GM11168 (cell line): ENCODE measurements around the gene DTD1.

ENCODE experiments used
- in situ Hi-C: fragments of 300-500 bp; cut with MboI; formaldehyde crosslinking; loops from one replicate; pipeline ENCODE4 v1.12.0; 2022; ENCODE audit warnings: low sequenced_read_pairs; ENCODE audit not compliant: unreplicated experiment

Gene DTD1, protein sequence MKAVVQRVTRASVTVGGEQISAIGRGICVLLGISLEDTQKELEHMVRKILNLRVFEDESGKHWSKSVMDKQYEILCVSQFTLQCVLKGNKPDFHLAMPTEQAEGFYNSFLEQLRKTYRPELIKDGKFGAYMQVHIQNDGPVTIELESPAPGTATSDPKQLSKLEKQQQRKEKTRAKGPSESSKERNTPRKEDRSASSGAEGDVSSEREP

DNA sequence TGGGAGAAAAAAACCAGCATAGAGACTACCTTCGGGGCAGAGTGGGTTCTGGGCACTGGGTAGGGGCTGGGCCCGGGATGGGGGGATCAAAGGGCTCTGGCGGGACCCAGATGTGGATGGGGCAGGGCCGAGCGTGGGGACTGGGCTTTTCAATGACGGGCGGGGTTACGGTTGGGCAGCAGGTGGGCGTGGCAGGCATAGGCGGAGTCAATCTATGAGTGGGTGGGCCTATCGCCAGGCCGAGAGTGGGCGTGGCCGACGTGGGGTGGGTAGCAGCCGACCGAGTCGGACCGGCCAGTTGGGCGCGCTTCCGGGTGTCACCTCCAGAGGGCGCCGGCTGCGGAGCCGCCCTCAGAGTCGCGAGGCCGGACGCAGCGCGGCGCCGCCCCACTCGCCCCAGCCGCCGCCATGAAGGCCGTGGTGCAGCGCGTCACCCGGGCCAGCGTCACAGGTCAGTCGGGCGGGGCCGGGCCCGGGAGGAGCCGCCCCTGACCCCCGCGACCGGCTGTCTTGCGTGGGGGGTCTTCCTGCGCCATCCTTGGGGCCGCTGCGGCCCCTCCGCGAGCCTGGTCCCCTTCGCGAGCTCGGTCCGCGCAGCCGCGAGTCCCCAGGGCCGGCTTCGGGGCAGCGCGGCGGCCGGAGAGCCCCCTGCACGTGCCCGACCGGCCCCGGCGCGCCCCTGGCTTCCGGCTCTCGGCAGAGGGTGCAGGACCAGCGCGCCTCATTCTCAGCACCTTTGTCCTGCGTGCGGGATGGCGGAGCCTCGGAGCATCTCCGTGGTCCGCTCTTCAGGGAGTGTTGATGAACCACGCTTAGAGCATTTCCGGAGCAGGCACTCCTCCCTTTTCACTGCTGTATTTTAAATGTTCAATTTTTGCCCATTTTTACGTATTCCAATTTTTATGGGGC, at the start of gene DTD1:
Gene DTD1 (plus strand): TSS at position 390 of the 909 bp plus-strand sequence. CDS start 19 bp downstream, at position 409.
- in situ Hi-C loops: no loop called here

DNA sequence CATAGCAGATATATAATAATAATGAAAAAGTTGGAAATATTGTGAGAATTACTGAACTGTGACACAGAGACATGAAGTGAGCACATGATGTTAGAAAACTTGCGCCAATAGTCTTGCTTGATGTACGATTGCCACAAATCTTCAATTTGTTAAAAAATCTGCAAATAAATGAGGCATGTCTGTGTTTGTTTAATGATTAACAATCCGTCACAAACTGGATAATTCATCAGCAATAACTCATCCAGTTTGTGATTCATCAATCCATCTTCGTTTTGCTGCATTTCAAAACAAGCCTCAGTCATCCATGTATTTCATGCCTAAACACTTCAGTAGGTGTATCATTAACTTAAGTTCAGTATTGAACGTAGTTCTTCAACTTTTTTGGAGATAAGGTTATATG, 46.1 kb upstream of the DTD1 start:
- in situ Hi-C loops: no loop called here

DNA sequence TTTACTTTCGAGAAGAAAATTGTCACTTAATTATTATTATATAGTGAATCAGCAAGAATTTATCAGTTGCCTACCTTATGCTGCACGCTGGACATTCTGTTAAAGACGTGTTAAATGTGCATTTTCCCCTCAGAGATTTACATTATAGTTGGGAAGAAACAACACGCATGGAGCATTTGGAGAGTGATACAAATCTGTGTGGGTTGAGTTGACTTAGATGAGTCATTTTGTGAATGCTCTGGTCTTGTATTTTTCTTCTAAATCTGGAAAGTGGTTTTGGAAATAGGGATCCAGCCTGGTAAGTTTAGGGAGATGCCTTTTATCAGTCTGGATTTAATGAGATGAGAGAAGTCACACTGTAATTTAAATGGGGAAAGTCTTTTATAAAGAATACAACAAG, 44.6 kb upstream of the DTD1 start:
- in situ Hi-C loops: no loop called here

DNA sequence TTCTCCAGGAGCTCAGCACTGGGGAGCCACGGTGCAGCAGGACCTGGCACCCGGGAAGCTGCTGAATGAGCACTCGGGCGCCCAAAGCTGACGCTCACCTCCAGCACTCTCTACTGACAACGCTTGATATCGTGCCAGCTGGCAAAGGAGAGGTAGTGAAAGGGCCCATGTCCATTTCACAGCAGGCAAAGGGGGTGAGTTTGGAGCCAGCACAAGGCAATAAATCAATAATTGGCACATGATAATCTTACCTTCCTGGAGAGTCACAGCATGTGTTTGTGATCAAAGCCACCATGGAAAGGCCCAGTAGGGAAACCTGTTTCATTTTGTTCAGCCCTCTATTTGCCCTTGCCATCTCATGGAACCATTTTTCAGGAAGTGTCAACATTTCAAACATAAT, 43.9 kb upstream of the DTD1 start:
- in situ Hi-C loops: no loop called here

DNA sequence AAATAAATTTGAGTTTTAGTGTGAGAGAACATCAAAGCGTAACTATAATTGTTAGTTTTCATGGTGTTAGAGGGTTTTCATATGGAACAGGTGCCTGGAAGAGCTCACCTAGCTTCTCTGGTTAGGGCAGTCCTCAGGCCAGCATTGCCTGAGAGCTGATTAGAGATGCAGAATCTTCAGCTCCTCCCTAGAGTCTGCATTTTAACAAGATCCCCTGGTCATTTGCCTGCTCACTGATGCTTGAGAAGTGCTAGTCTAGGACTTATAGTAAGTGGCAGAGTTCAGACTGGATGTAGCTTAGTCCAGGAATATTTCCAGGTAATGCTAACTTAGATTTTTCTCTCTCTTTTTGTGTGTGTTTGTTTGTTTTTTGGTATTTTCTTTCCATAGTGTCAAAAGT, 42.3 kb upstream of the DTD1 start:
- in situ Hi-C loops: no loop called here

DNA sequence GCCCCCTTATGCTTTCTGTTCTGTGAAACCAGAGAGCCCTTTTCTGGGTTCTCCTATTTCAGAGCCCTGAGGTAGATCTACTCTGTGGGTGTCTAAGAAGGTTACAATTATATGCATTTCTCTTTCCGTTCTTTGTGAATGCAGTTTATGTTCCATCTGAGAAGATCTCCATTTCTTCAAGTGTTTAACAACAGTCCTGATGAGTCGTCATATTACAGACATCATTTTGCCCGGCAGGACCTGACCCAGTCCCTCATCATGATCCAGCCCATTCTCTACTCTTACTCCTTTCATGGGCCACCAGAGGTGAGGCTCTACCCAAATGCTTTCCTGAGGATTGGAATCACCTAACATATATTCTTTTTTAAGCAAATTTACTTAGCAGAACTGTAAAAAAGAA, 39.4 kb upstream of the DTD1 start:
- in situ Hi-C loops: no loop called here

DNA sequence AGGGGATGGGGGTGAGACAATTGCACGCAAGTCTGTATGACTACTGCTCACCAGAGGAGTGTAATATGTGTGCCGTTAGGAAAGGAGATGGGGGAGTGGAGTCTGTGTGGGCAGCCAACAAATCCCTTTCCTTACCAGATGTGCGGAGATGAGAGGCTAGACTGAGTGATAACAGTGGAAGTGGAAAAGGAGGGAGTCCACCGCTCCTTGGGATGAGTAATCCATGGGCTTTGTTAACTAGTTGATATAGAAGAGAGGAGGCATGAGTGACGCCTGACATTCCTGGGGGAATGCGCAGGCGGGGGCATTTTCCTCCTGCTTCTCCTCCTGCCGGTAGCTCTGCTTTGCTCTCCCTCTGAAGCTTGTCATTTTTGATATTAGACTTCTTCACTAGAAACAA, 34.1 kb upstream of the DTD1 start:
- in situ Hi-C loops: no loop called here

DNA sequence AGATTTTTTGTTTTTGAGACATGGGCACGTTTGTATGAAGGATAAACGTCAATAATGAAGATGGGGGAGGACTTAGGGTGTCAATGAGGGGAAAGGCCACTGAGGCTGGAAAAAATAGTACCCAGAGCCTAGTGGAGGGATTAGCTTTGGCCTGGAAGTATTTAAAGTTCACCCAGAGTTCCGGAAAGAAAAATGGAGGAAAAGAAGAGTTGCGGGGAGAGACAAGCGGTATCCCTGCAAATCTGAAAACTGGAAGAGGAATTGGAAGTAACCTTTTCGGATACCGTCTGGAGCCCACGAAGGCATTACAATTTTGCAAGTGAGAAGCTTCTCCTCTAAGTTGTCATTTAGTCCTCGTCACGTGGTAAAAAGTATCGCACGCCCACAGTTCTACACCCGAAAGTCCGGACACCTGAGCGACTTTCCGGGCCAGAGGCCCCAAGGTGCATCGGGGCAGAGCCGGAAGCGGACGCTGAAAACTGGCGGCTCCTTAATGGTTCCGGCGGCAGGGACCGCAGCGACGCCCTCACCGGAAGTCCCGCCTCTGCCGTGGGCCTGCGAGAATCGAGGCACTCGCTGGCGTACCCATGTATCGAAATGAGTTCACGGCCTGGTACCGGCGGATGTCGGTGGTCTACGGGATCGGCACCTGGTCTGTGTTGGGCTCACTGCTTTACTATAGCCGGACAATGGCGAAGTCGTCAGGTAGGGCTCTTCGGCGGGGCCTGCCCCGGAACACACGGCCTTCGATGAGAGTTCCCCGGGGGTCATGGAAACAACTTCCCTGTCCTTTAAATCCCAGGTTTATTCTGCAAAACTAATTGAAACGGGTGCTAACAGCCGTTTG, 20.7 kb upstream of the DTD1 start, which contains the start of gene SMIM26:
Gene SMIM26 (plus strand): TSS at position 541 of the 847 bp plus-strand sequence. CDS start 47 bp downstream, at position 588.
- in situ Hi-C loops: no loop called here

DNA sequence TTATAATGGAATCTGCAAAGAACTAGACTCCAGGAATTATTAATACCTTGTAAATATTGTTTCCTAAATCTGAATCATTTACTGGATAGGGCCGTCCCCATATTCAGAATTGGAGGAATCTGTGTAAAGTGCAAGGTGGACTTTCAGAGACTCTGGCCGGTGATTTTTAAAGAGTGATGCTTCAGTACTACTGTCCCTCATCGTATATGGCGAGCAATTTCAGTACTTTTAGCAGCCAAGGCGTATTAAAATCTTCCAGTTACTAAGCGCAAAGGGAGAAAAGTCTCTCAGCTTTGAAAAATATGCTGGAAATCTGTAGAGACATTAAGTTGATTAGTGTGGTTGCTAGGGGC, 20.1 kb upstream of the DTD1 start:
- in situ Hi-C loops: no loop called here

DNA sequence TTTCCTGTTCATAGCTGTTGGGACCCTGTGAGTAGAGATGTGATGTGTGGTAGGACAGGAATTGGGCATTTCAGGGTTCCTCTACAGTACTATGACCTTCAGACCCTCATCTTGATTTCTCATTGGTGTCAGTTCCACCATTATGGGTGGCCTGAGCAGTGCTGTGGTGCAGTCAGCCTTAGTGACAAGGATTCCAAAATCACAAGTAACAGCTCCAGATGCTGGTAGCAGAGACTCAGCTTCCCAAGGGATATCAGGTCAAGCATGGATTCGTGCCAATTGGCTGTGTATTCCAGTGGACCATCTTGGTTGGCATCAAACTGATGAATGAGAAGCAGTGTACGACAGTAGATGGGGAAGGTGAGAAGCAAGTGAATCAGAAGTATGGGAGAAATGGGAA, 16.8 kb upstream of the DTD1 start:
- in situ Hi-C loops: no loop called here

DNA sequence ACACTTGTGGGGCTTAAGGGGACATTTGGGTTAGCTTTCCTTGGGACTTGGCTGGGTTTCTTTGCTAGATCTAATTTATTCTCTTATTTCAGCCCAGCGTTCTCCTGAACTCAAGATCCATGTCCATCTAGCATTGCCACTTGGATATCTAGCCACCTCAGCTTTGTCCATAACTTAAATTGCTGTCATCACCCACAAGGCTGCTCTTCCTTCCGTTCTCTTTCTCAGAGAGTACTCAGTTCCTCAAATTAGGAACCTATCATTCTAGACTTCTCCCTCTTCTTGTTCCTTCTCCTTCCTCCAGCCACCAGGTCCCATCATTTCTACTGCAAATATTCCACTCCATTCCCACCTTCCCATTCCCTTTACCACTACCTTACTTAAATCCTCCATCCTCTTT, 16.3 kb upstream of the DTD1 start:
- in situ Hi-C loops: no loop called here

DNA sequence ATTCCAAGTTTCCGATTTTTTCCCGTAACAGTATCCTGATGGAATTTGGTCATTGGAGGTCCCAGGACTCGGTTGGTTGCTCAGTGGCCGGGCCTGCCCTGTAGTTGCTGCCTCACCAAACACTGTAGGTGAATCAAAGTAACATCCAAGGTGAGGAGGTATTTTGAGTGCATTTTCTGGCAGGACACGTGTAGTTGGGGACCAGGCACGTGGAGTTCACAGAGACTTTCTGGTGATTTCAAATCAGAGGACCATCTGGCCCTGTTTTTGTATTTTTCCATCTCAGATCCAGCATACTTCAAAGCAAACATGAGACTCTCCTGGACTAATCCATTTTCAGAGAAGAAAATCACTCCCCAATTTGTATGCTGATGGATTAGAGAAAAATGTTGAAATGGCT, 9.9 kb upstream of the DTD1 start:
- in situ Hi-C loops: no loop called here

DNA sequence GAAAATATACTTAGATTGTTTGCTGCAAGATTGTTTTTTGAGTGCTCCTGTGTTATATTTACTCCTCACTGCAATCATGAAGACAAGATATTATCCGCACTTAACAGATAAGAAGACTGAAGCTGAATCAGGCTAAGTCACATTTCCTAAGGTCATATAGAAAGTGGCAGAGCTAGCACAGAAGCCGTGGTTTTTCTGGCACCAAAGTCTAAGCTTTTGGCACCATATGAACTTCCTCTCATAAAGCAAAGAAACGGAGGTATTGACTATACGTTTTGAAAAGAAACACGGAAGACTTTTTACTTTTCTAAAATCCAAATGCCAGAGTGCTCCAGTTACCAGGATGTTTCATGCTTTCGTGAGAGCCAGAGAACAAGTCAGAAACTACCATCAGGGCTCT, 9.3 kb upstream of the DTD1 start:
- in situ Hi-C loops: no loop called here

DNA sequence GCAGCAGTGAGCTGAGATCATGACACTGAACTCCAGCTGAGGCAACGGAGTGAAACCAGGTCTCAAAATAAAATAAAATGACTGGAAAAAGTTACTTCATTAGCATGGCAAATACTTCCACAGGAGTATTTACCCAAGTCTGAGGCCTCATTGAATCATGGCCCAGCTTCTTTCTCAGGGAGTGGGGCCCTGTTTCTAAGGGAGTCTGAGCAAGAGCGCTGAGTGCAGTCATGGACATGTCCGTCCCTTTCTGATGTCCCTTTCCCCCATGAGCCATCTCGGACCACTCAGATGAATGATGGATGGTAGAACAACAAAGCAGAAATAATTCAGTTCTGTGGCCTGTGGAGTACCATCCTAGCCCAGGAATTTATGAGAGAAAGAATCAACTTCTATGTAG, 7.8 kb upstream of the DTD1 start:
- in situ Hi-C loops: no loop called here

DNA sequence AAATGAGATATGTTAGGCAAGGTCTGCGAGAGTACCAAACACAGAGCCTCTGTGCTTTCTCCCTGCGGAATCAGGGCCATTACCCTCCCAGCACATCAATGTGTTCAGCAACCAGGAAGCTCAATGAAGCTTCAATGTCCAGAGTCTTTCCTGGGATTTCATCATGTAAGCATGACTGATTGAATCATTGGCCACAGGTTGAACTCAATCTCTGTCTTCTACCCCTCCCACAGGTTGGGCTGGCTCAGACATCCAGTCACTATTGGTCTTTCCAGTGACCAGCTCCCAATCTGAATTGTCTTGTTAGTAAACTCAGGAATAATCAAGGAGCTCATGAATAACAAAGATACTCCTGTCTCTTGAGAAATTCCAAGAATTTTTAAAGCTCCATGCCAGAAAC, 2.7 kb upstream of the DTD1 start:
- in situ Hi-C loops: no loop called here

DNA sequence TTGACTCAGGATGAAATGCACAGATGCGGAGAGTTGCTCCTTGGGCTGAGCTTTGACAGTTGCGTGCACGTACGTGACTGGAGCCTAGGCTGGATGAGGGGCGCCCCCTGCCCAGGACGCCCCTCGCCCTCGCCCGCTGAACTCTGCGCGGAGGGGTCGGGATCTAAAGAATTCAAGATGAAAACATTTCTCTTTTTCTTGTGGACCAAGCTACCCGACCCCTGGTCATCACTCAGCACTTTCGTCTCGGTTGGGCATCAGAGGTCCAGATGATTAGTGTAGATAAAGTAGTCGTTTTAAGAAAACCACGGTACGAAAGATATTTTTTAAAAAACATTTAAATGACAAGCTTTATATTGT, 700 bp downstream of the DTD1 start:
- in situ Hi-C loops: no loop called here

DNA sequence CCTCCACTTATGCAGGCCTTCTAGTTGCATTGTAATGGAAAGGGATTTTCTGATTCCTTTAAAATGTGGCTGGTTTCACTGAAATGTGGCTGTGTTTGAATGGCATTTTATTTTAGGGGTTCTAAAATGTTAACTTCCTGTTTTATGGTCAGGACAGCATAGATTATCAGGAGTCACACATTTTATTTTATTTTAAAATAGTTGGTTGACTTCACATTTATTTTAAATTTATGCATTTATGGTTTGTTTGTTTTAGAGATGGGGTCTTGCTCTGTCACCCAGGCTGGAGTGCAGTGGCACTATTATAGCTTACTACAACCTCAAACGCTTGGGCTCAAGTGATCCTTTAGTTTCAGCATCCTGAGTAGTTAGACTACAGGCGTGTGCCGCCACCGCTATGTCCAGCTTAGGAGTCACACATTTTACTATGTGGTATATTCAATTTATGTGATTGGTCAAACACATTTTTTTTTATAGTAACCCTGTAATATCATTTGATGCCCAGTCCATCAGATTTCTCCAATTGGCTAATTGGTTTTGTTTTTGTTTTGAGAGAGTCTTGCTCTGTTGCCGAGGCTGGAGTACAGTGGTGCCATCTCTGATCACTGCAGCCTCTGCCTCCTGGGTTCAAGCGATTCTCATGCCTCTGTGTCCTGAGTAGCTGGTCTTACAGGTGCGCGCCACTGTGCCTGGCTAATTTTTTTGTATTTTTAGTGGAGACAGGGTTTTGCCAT, 2.3 kb downstream of the DTD1 start:
- in situ Hi-C loops: no loop called here

DNA sequence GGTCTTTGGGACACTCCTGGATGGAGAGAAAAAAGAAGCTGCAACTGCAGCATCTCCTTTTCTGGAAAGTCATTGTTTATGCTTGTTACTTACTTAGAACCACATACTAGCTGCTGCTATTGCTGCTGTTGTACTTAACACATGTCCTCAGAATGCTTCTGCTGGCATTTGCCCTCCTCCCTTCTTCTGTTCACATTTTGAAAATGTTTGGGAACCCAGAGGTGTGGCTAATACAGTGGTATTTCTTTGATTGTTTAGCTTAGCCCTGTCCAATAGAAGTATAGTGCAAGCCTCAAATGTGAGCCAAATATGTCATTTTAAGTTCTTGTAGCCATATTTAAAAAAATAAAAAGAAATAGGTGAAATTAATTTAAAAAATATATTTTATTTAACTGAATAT, 8.4 kb downstream of the DTD1 start:
- in situ Hi-C loops: no loop called here

DNA sequence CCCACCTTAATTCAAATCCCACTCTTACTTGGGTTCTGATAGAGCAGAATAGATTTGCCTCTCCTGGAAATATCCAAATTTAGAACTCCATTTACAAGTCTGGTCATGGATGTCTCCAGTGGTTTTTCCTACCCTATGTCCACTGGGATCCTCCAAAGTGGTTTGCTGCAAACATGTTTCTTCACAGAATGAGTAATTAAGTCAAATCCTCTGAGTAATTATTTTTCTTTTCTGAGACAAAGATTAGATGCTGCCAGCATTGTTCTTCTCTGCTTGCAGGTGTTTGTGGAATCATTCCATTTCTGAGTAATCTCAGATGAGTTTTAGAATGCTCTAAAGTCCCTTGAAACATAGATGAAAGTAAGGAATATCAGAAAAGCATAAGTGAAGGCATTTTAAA, 21.9 kb downstream of the DTD1 start:
- in situ Hi-C loops: no loop called here

DNA sequence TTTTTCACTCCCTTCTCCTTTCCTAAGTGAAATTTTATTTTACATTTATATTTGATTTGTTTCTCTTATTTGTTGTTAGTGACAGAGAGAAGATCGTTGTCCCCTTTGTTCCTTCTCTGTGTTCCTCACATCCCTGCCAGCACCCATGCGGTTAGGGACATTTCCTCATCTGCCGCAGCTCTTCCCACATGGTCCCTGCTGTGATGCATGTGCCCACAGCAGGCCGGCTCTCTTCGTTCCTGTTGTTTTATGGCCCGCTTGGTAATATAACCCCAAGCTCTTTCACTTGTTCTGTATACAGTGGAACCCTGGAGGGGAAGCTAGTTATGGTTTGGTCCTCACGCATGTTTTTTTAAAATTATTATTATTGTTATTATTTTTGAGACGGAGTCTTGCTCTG, 23.6 kb downstream of the DTD1 start:
- in situ Hi-C loops: no loop called here
